HG03432 (cell line): ENCODE measurements around the gene PANK4.

Experiments
- ATAC-seq: cut with Tn5 transposase; IDR thresholded peaks from one replicate; pipeline ENCODE4 v1.9.1; 2021; ENCODE audit warnings: mild to moderate bottlenecking, moderate library complexity; ENCODE audit not compliant: unreplicated experiment

The PANK4 gene

GRCh38 chr1:2546515-2547209 lies 20.3 kb upstream of the PANK4 start:
- peak; percentile 30 for ATAC-seq

DNA sequence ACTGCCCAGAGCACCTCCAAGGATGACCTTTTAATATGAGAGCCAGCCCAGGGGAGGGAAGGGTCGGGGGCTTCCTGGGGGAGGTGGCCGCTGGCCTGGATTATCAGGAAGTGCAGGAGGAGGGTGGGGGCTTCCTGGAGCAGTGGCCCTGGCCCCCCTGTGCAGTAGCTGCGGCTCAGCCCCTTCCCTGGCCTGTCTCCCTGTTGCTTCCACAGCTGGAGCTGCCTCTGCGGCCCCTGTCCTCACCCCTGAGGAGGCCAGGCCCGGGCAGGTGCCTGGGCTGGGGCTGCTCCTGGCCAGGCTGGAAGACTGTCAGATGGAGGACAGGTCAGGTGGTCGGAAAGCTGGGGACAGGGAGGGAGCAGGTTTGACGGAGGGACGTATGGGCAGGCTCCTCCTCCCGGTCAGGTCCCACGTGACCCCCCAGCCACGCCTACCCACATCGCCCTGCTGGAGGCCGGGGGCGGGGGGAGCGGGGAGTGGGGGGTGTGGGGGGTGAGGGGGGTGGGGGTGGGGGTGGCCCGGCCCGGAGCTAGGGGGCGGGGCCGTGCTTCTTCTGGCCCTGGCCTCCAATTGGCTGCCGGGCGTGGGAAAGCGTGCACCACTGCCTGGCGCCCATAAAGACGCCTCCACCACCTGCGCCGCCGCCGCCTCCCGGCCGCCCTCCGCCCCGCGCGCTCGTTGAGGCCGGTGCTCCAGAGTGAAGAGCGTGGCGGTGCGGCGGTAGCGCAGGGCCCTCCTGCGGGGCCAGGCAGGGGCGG lies 19.5 kb upstream of the PANK4 start:
- ATAC-seq = peak; percentile 36

DNA sequence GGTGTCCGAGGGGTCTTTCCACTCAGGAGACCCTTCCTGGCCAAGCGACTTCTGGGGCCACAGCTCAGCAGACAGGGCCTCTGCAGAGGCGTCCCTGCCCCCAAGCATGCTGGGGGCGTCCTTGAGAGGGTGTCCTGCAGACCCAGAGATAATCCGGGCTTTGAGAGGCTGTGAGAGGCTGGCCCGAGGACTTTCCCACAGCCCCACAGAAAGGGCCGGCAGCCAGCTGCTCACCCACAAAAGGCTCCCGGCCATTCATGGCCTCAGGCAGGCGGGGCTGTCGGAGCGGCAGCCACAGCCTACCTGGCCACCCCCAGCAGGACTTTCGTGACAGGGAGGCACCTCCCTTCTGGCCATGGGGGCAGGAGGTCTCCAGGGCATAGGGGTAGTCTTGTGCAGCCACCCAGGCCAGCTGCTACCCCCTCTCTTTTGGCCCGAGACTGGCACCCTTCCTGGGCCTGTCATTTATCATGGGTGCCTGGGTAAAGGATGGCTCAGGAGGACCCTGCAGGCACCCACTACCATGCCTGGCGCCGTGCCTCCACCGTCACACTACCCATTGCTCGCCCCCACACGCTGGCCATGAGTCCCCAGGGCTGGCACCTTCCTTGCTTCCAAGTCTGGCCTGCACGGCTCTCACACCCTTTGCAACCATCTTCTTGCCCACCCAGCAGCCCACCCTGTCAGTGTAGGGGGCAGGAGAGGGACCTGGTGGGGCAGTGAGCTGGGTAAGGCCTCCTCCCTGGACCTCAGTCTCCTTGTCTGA lies 18.7 kb upstream of the PANK4 start:
- ATAC-seq = no peak

DNA sequence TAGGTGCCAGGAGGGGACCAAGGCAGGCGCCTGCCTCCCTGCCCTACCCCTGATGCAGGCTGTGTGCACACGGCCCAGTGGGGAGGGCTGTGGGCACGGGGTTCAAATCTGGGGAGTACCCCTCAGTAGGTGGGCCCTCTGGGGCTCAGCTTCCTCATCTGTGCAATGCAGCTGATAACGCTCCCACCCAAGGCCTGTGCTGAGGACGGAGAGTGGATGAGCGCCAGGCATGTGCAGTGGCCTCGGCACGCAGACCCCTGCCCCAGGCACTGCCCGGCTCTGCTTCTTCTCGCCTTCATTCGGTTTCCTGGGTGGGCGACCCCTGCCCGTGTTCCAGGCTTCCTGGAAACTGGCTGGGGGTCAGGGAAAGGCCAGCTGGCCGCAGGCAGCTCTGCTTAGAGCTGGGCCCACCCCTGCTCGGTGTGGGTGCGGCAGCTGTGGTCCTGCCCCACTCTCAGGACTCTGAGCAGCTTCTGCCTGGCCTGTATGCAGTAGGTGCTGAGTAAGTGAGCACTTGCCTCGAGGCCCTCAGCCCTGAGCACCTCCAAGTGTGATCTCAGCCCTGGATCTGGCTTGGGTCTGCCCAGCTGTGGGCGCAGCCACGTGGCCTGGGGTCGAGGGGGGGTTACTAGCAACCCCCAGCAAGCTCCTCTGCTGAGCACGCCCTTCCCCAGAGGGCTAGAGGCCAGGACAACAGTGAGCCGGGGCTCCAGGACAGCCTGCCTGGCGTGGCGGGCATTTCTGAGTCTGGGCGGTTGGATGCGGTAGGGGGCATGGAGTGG lies 17.9 kb upstream of the PANK4 start:
- ATAC-seq = no peak

GRCh38 chr1:2543543-2544092 lies 17.2 kb upstream of the PANK4 start:
- no peak for ATAC-seq

DNA sequence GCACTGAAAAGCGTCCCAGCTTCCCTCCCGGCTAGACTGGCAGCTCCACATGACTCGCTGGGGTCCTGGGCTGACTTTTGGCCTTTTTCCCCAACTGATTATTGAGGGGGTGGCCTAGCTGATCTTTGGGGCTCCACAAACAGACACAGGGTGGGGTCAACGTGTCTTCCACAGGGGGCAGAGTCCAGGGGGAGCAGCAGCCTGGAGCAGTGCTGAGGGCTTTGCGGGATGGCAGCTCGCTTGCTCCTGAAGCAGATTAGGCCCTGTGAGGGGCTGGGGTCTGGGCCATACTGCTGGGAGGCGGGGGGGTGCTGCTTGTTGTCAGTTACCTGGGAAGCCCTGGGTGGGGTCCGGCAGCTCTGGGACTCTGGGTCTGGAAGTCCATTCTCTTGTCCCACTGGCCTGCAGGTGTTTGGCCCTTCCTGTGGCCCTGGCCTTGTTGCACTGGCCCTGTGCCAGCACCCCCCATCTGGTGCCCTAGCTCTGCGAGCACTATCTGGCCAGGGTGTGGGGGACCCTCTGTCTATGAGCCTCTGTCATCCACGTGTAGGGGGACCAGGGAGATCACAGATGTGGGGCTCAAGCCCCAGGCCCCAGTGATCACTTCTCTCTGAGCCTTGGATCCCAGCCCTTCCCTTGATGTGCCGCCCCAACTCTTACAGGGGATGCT lies 16.0 kb upstream of the PANK4 start:
- ATAC-seq = no peak

DNA sequence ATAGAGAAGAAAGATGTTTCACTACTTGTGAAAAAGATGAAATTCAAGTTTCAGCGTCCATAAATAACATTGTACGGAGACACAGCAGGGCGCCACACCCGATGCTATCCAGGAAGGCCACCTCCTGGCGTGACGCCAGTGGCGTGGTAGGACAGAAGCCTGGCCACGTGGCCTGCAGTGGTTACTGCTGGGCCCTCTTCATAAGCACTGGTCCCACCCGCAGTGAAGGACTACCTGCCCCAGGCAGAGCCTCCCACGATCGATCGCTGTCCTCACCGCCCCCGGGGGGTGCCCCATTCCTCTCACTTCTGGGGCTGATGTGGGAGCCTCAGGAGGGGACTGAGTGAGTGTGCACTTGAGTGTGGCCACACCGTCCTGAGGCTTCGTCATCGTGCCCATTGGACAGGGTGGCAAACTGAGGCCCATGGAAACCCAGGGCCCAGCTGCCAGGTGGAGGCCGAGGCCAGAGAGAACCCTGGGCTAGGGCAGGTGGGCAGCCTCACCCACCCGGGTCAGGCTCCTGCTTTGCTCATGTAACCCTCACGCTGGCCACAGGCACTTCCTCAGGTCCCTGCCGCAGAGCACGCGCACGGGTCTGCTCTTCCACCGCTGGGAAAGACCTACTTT lies 15.3 kb upstream of the PANK4 start:
- ATAC-seq = no peak

GRCh38 chr1:2540816-2541492 lies 14.6 kb upstream of the PANK4 start:
- ATAC-seq = no peak

DNA sequence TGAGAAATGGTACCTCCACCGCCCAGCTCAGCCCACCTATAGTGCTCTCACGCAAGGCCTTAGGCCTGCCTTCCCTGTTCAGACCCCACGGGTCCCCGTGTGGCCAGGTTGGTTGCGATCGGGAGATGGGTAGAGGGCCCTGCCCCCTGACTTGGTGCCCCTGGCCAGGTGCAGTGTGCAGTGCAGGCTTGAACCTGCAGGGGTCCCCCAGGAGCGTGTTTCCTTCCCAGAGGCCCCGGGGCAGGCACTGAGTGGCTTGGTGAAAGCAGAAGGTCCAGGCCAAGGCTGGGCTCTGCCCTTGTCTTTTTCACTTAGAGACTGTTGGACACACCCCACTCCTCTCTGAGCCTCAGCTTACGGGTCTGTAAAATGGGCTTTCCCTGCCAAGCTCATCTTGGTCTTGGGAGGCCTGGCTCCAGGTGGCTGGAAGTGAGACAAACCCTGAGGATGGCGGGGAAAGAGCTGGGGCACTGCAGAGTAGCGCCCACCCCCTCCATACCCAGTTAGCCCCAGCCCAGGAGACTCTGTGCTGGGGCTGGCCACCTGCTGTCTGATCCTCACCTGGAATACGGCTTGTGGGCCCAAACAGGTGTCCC lies 13.0 kb upstream of the PANK4 start:
- no peak for ATAC-seq

DNA sequence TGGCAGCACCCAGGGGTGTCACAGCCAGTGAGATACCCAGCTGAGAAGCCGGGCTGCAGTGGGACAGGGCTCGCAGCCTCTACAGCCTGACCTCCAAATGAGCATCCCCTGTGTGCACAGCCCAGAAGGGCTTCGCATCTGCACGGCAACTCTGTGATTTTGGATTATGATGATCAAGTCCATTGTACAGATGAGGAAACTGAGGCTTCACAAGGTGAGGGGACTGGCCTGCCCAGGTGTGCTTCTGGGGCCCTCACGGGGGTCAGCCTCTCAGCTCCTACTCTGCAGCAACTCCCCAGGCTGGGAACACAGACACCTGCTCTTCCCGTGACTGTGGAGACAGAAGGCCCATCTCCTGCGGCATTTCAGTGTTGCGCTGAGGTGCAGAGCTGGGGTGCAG lies 12.5 kb upstream of the PANK4 start:
- ATAC-seq = no peak

DNA sequence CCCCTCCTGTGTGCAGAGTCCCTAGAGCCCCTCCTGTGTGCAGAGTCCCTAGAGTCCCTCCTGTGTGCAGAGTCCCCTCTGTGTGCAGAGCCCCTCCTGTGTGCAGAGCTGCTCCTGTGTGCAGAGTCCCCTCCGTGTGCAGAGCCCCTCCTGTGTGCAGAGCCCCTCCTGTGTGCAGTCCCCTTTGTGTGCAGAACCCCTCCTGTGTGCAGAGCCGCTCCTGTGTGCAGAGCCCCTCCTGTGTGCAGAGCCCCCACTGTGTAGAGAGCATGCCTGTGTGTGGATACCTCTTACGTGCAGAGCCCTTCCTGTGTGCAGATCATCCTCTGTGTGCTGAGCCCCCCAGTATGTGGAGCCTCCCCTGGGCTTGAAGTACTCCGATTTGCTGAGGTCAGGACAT lies 12.0 kb upstream of the PANK4 start:
- ATAC-seq = no peak

DNA sequence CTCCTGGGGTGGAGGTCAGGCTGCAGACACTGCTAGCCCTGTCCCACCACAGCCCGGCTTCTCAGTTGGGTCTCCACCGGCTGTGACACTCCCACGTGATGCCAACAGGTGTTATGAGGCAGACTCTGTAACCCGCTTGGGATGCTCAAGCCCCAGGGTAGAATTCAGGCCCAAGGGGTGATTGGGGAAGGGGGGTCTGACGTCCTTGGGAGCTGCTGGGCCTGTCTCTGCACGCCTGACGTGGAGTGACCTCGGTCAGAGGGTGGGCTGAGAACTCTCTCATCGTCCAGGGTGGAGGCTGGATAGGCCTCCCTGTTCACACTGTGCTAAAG lies 11.4 kb upstream of the PANK4 start:
- ATAC-seq = no peak

DNA sequence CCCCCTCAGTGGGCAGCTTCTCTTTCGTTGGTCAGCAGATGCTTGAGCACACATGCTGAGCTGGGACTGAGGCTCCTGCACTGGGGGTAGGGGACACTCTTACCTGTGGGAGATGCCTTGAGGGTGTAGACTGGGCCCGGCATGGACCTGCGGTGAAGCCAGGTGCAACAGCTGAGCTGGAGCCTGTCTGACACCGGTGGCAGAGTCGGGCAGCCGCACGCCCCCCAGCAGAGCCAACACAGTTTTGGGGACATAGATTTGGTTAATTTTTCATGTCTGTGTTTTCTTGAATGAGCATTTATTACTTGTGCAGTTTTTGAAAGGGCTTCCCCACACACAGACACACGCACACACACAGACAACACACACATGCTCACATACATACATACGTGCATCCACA lies 9.6 kb upstream of the PANK4 start:
- no peak for ATAC-seq

DNA sequence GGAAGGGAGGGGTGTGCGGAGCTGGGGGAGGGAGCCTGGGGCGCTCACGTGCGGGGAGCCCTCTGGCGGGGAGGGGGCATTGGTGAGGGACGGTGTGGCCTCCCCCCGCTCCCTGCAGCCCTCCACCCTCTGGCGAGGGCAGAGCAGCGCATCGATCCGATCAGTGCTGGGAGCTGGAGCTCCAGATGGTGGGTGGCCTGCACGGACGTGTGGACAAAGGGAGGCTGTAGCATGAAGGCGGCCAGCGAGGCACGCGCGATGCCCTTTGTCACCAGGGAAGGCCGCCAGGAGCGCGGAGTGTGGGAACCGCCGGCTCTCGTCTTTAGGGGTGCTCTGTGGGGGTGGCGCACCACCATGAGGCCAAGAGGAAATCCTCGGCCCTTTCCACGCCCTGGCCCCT lies 9.1 kb upstream of the PANK4 start:
- ATAC-seq = no peak

DNA sequence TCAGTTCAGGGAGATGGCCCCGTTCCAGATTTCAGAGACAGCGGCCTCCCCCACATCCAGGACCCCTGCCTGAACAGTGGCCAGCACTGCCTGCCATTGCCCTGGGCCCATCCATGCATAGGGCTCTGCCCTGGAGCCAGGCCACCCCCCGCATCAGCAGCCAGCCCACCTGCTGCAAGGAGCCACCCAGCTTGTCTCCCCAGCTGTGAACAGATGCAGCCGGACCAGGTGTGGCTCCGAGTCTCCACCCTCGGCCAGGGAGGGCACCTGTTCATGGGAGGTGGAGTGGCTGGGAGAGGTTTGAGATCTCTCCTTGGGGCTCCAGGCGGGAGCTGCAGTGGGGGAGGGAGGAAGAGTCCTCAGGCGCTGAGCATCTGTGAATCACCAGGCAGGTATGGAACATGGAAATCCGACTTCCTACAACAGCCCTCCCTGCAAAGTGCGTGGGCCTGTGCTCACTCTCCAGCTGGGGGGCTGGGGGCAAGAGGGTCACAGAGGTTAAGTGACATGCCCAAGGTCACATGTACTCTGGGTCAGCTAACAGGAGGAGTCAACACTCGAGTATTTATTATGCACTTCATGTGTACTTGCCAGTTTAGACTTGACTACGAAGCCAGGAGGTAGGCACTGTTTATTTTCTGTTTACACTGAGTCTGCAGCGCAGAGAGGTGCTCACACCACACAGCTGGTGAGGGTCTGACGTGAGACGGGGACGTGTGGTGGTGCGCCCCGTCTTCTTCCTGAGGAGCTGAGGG lies 8.5 kb upstream of the PANK4 start:
- ATAC-seq = no peak

GRCh38 chr1:2534315-2534686 lies 7.9 kb upstream of the PANK4 start:
- ATAC-seq = no peak

- no peak for ATAC-seq
Measured at GRCh38 chr1:2533365-2533764, 7.0 kb upstream of the PANK4 start.

DNA sequence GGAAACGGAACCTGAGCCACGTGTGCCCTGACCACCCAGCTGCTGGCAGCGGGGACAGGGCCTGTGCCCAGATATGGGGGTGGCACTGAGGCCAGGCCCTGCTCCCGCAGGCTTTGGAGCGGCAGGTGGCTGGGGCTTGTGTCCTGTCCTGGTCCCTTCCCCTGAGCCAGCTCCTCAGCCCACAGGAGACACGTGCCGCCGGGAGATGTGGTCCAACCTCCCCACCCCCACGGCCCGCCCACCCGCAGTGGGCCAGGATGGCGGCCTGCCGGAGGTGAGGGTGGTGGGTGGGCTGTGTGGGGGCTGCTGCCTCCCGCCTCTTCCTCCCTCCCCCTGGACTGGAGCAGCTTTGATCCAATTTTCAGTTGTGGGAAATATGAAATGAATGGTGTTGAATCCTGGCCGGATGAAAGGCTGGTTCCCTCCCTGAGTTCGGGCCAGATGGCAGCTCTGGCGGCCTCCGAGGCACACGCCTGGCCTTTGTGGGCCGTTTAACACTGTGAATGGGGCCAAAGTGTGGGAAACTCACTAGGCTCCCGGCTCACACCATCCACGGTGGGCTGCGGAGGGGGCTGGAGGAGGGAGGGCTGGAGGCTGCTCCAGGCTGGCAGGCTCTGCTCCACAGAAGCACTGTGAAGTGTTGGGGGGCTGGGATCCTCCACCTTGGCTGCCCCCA lies 6.2 kb upstream of the PANK4 start:
- no peak for ATAC-seq
